HG03432 (cell line): ENCODE results near the gene PCMT1.
"Not testable (repeated sequence)": the region's sequence is repeated elsewhere in the genome, so short reads cannot be mapped to it uniquely, and the experiment has no call there.

Experiments used
- ATAC-seq: cut with Tn5 transposase; IDR thresholded peaks from one replicate; pipeline ENCODE4 v1.9.1; 2021; ENCODE audit warnings: mild to moderate bottlenecking, moderate library complexity; ENCODE audit not compliant: unreplicated experiment

PCMT1 gene

GRCh38 chr6:149749594-149750135 is at the start of gene PCMT1:
TSS of gene PCMT1 (plus strand) at chr6:149749741. CDS start at chr6:149749902, 161 bp downstream.
- ATAC-seq, result peak; percentile 85

- no peak for ATAC-seq
Observed at GRCh38 chr6:149701714-149702113, 47.8 kb upstream of the PCMT1 start.

- ATAC-seq, result no peak
Observed at GRCh38 chr6:149711711-149712110, 37.8 kb upstream of the PCMT1 start.

- ATAC-seq, result no peak
Observed at GRCh38 chr6:149714442-149714841, 35.1 kb upstream of the PCMT1 start.

GRCh38 chr6:149716181-149716963 is 33.2 kb upstream of the PCMT1 start:
- ATAC-seq, result no peak

- ATAC-seq, result no peak
Observed at GRCh38 chr6:149717255-149717587, 32.3 kb upstream of the PCMT1 start.

- peak; percentile 95 for ATAC-seq
Observed at GRCh38 chr6:149717588-149718458, 31.7 kb upstream of the PCMT1 start, which contains the start of gene LATS1. TSS of gene LATS1 (minus strand) at chr6:149718101. CDS start at chr6:149702126, 15,975 bp downstream.

- no peak for ATAC-seq
Observed at GRCh38 chr6:149719531-149719930, 30.0 kb upstream of the PCMT1 start.

- ATAC-seq, result no peak
Observed at GRCh38 chr6:149723262-149723661, 26.3 kb upstream of the PCMT1 start.

- peak; percentile 77 for ATAC-seq
Observed at GRCh38 chr6:149723771-149724417, 25.6 kb upstream of the PCMT1 start.

- ATAC-seq, result no peak
Observed at GRCh38 chr6:149725785-149726184, 23.8 kb upstream of the PCMT1 start.

GRCh38 chr6:149727793-149728498 is 21.6 kb upstream of the PCMT1 start:
- ATAC-seq, result no peak

- no peak for ATAC-seq
Observed at GRCh38 chr6:149728499-149729234, 20.9 kb upstream of the PCMT1 start.

- no peak for ATAC-seq
Observed at GRCh38 chr6:149729824-149730223, 19.7 kb upstream of the PCMT1 start.

GRCh38 chr6:149733089-149733720 is 16.3 kb upstream of the PCMT1 start:
- ATAC-seq, result no peak

GRCh38 chr6:149734915-149735314 is 14.6 kb upstream of the PCMT1 start:
- no peak for ATAC-seq

GRCh38 chr6:149745252-149745651 is 4.3 kb upstream of the PCMT1 start:
- not testable (repeated sequence) for ATAC-seq

GRCh38 chr6:149746147-149746946 is 3.2 kb upstream of the PCMT1 start, which contains the start of gene NUP43:
TSS of gene NUP43 (minus strand) at chr6:149746529. CDS start at chr6:149746495, 34 bp downstream.
- peak; percentile 59 for ATAC-seq
